GM21367 (cell line): ENCODE results near the gene KLLN.
"Not testable (repeated sequence)": the region's sequence is repeated elsewhere in the genome, so short reads cannot be mapped to it uniquely, and the experiment has no call there.

Experiments
- ATAC-seq: cut with Tn5 transposase; IDR thresholded peaks from one replicate; pipeline ENCODE4 v1.9.1; 2021; ENCODE audit not compliant: unreplicated experiment

Gene KLLN, protein sequence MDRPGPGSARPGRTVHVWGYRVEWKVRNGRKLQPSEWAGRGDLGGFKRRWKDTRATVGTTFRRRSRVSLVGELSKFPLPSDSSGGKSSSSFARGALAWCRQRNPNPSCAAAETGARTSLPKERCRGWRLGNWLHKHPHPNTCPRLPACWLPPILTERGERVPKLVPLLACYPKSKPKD

DNA sequence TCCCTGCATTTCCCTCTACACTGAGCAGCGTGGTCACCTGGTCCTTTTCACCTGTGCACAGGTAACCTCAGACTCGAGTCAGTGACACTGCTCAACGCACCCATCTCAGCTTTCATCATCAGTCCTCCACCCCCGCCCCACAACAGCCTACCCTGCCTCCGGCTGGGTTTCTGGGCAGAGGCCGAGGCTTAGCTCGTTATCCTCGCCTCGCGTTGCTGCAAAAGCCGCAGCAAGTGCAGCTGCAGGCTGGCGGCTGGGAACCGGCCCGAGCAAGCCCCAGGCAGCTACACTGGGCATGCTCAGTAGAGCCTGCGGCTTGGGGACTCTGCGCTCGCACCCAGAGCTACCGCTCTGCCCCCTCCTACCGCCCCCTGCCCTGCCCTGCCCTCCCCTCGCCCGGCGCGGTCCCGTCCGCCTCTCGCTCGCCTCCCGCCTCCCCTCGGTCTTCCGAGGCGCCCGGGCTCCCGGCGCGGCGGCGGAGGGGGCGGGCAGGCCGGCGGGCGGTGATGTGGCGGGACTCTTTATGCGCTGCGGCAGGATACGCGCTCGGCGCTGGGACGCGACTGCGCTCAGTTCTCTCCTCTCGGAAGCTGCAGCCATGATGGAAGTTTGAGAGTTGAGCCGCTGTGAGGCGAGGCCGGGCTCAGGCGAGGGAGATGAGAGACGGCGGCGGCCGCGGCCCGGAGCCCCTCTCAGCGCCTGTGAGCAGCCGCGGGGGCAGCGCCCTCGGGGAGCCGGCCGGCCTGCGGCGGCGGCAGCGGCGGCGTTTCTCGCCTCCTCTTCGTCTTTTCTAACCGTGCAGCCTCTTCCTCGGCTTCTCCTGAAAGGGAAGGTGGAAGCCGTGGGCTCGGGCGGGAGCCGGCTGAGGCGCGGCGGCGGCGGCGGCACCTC, at the start of gene KLLN, which contains the start of gene PTEN:
Gene KLLN (minus strand): TSS at position 481 of the 891 bp plus-strand sequence. CDS start 1,046 bp downstream, outside the sequence.
Gene PTEN (plus strand): TSS at position 573 of the 891 bp plus-strand sequence. CDS start 845 bp downstream, outside the sequence.
- ATAC-seq = peak; percentile 31

DNA sequence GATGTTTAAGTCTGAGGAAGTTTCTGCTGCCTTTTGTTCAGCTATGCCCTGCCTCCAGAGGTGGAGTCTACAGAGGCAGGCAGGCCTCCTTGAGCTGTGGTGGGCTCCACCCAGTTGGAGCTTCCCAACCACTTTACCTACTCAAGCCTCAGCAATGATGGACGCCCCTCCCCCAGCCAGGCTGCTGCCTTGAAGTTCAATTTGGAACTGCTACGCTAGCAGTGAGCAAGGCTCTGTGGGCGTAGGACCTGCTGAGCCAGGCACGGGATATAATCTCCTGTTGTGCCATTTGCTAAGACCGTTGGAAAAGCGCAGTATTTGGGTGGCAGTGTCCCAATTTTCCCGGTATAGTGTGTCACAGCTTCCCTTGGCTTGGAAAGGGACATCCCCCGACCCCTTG, 40.1 kb upstream of the KLLN start:
- ATAC-seq = not testable (repeated sequence)

DNA sequence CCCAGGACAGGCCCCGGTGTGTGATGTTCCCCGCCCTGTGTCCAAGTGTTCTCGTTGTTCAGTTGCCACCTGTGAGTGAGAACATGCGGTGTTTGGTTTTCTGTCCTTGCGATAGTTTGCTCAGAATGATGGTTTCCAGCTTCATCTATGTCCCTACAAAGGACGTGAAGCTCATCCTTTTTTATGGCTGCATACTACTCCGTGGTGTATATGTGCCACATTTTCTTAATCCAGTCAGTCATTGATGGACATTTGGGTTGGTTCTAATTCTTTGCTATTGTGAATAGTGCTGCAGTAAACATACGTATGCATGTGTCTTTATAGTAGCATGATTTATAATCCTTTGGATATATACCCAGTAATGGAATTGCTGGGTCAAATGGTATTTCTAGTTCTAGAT, 34.6 kb upstream of the KLLN start:
- not testable (repeated sequence) for ATAC-seq

DNA sequence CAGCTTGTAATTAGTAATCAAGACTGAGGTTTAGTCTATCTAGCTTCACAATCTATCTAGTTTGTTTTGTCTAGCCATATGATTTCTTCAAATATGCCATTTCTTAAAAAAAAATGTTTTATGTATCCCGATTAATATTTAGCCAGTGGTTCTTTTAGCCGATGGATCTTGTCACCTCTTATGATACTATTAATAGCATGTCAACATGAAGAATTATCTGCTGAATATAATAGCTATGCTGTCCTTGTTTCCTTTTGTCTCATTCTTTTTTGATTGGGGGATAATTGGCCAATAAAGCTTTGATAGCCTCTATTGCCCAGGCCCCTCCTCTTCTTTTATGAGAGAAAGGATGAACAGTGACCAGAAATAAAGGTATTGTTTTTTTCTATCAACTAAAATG, 32.9 kb upstream of the KLLN start:
- no peak for ATAC-seq

DNA sequence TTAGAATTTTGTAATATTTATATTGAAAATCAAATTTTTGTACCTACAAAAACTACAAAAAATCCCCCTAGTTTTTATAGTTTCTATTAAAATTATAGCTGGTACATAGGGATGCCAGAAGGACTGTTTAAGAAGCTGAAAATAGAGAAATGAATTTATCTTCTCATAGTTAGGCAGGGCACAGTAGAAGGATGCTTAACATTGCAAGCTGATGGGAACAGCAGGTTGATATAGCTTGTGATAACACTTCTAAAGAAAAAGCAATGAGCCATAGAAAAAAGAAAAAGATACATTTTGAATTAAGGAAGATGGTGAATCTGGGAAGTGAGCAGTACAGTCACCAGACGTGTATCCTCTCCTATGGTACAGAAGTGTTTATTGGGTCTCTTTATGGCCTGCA, 32.1 kb upstream of the KLLN start:
- ATAC-seq = no peak

DNA sequence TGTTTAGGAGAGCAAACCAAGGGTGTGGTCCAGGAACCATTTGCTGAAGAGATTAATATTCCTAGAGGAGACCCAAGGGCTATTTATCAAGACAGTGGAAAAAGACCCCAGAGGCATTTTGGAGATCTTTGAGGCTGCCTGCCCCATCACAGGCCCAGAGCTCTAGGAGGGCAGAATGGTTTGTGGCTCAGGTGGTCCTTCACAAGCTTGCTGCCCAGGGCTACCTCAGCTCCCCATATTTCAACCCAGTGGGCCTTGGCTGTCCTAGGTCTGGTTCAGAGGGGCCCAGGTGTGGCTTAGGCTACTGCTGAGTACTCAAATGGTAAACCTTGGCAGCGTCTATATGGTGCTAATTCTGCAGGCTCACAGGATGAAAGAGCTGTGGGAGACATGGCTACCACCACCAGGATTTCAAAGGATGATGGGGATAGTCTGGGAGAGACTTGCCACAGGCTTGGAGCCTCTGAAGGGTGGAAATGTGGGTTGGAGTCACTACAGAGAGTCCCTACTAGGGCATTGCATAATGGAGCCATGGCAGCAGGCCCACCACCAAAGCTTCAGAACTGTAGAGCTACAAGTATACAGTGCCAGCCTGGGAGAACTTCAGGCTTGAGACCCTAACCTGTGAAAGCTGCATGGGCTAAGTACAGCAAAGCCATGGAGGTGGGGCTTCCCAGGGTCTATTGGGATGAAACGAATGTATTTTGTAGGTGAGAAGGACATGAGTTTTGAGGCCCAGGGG, 24.4 kb upstream of the KLLN start:
- no peak for ATAC-seq

DNA sequence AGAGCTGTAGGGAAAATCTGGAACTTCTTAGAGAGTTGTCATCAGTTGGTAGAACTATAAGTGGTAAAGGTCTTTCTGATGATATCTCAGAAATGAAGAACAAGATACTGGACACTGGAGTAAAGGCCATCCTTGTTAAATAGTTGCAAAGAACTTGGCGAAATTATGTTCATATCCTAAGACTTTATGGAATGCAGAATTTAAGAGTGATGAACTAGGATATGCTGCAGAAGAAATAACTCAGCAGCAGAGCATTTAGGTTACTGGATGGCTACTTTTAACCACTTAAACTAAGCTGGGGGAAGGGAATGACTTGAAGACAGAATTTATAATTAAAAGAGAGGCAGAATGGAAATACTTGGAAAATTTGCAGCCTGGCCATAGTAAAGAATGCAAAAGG, 23.8 kb upstream of the KLLN start:
- no peak for ATAC-seq

DNA sequence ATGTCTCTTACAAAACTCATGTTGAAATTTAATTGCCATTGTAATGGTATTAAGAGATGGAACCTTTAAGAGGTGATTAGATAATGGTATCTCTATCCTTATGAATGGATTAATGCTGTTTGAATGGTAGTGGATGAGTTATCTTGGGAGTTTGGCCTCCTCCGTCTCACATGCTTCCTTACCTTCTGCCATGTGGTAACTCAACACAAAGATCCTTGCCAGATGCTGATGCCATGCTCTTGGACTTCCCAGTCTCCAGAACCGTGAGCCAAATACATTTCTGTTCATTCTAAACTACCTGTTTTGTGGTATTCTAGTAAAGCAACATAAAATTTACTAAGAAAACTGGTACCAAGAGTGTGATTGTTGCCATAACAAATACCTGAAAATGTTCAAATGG, 23.3 kb upstream of the KLLN start:
- no peak for ATAC-seq

DNA sequence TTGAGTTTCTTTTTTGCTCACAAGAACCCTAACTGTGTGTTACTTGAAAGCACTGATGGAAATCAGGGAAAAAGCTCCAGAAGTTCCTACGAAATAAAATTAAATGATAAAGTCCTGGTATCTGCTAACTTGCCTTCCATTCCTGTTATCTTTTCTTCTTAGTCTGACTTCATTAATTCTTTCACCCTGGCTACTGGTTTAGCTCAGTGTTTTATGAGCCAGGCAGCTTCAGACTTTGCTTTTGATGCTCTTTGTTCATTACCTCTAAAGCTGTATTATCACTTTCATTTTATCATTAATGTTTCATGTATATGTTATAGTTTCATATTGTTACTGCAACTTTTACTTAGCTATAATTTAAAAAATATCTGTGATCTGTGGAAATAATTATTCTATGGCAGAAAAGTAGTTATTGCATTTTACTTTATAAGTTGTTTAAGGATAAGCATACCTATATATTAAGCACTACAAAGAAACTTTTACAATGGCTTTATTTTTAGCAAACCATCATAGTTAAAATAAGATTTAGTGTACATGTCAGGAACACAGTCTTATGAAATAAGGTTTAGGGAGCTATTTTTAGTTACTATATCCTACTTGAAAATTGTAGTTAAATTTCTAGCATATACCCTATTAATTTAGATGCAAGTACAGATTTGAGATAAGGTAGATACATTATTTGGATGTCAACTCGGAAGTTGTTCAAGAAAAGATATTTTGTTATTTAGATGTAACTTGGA, 19.4 kb upstream of the KLLN start:
- no peak for ATAC-seq

DNA sequence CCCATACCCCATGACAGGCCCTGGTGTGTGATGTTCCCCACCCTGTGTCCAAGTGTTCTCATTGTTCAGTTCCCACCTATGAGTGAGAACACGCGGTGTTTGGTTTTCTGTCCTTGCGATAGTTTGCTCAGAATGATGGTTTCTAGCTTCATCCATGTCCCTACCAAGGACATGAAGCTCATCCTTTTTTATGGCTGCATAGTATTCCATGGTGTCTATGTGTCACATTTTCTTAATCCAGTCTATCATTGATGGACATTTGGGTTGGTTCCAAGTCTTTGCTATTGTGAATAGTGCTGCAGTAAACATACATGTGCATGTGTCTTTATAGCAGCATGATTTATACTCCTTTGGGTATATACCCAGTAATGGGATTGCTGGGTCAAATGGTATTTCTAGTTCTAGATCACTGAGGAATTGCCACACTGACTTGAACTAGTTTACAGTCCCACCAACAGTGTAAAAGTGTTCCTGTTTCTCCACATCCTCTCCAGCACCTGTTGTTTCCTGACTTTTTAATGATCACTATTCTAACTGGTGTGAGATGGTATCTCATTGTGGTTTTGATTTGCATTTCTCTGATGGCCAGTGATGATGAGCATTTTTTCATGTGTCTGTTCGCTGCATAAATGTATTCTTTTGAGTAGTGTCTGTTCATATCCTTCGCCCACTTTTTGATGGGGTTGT, 18.2 kb upstream of the KLLN start:
- ATAC-seq = not testable (repeated sequence)

DNA sequence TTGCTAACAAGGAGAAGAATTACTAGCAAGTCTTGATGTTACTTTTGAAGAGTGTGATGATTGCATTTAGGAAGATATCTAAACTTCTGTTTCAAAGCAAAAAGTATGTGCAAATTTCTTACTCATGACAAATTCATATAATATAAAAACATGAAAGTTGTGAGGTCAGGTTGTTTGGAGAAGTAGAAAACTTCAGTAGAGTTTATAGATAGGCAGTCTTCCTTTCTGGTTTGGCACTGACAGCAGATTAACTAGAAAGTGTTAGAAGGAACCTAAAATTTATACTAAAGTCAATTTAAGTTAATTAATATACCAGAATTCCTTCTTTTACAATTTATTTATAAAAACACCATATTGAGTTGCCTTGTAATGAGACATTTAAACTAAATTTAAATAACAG, 17.0 kb upstream of the KLLN start:
- no peak for ATAC-seq

DNA sequence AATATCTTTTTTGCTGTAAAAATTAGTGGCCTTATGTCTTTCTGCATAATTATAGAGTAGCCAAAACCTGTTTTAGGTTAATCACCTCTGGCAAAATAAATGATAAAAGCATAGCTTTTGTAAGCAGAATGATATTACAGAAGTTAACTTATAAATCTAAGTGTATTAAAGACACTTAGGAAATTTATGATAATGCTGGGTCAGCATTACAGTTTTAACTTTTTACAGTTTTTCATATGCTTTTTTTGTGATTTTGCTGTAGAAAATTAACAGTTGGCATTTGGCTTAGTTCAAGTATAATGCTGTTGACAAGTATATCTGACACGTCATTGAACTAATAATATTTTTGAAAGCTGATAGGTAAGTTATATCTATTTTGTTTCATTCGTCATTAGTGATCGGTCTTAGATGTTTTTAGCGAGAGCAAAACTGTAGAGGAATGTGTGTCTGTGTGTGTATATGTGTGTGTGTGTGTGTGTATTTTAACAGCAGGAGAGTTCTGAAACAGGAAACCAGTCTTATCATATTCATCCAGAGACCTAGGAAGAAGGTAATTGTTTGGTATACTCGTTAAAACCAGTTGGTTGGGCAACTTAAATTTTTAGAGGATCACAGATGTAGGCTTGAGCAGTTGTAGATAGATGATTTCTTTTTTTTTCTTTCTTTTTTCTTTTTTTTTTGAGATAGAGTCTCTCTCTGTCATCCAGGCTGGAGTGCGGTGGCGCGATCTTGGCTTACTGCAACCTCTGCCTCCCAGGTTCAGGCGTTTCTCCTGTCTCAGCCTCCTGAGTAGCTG, 15.5 kb upstream of the KLLN start:
- no peak for ATAC-seq

DNA sequence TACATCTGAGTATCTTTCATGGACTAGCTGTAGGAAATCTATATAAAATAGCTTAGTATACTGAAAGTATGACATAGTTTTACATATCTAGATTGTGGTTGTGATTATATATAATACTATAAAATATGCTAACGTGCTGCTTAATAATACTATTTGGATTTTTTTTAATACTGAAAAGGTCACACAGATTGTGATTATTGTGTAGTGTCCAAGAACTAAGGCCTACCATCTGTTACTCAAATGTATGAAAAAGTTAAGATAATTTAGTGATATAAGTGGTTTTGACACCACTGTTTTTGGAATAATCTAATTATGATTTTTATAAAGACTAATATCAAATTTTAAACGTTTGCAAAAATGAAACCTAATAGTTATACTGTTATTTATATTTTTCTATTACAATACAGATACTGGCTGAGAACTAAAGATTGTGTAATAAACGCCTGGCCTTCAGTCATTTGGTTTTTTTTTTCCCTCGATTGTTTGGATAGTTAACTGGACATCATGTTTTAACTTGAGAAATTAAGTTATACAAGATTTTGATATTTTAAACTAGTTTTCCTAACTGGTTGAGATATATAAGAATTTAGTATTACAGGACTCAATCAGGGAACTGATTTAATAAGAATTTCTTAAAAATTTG, 12.7 kb upstream of the KLLN start:
- ATAC-seq = no peak

DNA sequence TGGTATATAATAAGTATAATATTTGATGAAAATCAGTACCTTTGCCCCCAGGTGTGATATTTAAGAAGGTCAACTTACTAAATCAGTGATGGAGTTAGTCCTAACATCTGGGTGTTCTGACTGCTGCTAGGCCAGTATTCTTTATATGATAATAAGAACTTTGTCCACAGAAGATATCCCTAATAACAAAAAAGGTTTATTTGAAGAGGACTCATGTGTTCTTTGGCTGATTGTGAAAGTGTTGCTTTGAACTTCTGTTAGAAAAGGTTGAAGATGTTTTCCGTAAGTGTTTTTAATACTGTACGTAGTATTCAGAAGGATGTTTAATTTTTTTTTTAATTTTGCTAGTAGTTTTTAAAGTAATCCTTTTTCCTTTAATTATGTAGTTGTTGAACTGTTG, 10.3 kb upstream of the KLLN start:
- ATAC-seq = no peak

DNA sequence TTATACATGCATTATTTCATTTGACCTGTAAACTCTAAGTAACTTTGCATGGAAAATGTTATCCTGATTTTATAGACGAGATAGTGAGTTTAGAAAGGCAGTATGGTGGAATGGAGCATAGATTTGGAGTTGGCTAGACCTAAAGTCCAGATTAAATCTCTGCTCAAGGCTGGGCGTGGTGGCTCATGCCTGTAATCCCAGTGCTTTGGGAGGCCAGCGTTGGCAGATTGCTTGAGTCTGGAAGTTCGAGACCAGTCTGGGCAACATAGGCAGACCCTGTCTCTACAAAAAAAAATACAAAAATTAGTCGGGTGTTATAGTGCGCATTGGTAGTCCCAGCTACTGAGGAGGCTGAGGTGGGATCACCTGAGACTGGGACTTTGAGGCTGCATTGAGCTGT, 9.5 kb upstream of the KLLN start:
- no peak for ATAC-seq

DNA sequence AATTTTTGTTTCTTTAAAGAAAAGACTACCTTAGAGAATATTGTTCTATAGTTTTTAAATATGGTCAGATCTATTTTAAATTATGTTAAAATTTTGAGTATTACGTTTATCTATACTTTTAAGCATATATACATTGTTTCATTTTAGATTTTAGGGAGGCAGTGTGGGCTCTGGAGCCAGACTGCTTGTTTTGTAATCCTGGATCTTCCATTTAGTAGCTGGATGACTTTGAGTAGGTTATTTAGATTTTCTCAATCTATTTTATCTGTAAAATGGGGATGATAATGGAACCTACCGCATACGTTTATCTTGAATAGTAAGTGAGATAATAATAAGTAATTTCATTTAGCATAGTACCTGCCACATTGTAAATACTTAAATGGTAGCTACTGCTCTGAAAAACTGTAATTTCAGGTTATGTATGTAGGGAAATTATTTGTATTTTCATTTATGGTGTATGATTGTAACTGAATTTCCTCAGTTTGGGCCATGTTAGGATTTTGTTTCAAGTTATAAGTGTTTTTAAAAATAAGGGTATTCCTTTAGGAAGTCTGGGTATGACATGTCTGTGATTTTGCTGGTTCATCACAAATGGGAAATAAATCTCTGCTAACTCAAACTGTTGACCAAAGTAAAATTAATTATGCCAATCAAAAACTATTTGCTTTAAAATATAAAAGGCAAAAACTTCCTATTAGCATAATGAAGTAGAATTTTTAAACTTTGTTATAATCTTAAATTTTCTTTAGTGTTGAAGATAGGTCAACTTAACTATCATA, 6.6 kb upstream of the KLLN start:
- ATAC-seq = no peak

DNA sequence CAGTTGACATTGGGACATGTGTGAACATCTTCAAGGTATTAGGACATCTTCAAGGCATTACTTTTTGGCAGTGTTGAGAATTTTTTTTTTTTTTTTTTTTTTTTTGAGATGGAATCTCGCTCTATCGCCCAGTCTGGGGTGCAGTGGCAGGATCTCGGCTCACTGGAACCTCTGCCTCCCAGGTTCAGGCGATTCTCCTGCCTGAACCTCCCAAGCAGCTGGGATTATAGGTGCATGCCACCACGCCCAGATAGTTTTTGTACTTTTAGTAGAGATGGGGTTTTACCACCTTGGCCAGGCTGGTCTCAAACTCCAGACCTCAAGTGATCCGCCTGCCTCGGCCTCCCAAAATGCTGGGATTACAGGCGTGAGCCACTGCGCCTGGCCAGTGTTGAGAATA, 5.8 kb upstream of the KLLN start:
- not testable (repeated sequence) for ATAC-seq

DNA sequence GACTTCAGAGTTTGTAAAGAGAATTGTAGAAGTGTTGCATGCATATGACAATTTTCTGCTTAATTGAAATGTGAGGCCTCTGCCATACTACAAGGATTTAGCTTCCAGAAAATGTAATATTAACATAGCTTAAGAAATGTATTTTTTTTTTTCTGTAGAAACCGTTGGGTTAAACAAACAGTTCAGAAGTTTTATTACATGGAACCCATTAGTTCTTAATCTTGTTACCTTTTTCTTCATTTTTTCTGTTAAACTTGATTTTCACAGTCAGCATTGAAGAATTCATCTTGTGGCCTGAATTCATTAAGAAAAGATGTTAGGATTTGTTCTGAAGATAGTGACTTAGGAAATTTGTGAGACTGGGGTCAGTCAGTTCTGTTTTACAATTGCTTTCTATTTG, 4.9 kb upstream of the KLLN start:
- ATAC-seq = no peak
